Measurements from ENCODE around the gene PDE4D. TPM values are rescaled to one million over a fixed set of nuclear protein-coding genes. Genes with fewer than 3 reads are reported as not detected.

PDE4D gene
- total and polyA plus RNA-seq, 2 experiments from 2014 or later, result 21.9 to 54.2 TPM

- TF ChIP-seq CTCF (IDR thresholded peaks at IDR 0.05; ENCODE audit: low read depth, low read length), result no peak
- no peaks in the 10 kb centered on the region for H3K4me1 ChIP-seq (ENCODE audit: low read depth)
- no peak overlapping the region for H3K4me3 ChIP-seq
- H3K27me3 ChIP-seq, result no peaks in the 10 kb centered on the region
- H3K9me3 ChIP-seq (ENCODE audit: low read depth), result no peaks in the 10 kb centered on the region
- H3K27ac ChIP-seq, result no peak overlapping the region
- DNase-seq (ENCODE audit: low read depth in 1 of 2, low spot score in 1 of 2), result no peak
- no peaks in the 10 kb centered on the region for H3K36me3 ChIP-seq
Observed at GRCh38 chr5:59008816-59009473, 884.6 kb downstream of the PDE4D start.

GRCh38 chr5:59007460-59008063 lies 886.0 kb downstream of the PDE4D start:
- Histone ChIP-seq H3K27me3 (no peaks in the 10 kb centered on the region), H3K4me1 (ENCODE audit: low read depth) (peaks cover 6% of the 10 kb centered on the region), H3K27ac (no peak overlapping the region), H3K4me3 (no peak overlapping the region), H3K36me3 (no peaks in the 10 kb centered on the region), H3K9me3 (ENCODE audit: low read depth) (no peaks in the 10 kb centered on the region)
- peak; percentile 50 for TF ChIP-seq CTCF (IDR thresholded peaks at IDR 0.05; ENCODE audit: low read depth, low read length)
- DNase-seq (ENCODE audit: low read depth in 1 of 2, low spot score in 1 of 2), result peak in 1 of 2 donors; percentile 50

DNA sequence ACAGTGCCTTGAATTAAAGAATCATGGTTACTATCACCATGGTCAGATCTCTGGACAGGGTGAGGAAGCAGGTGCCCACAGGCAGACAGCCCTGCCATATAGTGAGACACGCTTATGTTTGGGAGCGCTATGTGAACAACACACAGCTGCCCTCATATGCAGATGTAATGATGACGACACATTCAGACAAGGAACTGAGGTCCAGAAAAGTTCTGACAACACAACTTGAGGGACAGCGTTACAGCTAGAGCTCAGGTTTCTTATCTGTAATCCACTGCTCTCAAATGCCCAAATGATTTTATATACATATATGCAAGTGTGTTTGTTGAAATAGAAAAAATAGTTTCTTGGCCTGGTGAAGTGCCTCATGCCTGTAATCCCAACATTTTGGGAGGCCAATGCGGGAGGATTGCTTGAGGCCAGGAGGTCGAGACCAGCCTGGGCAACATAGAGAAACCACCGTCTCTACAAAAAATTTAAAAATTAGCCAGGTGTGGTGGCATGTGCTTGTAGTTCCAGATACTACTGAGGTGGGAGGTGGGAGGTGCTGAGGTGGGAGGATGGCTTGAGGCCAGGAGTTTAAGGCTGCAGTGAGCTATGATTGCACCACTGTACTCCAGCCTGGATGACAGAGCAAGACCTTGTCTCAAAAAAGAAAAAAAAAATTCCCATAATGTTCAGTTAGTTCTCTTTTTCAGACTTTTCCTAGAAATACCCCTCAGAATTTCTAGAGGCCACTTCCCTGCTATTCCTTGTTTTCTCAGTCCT lies 887.4 kb downstream of the PDE4D start:
- no peaks in the 10 kb centered on the region for H3K9me3 ChIP-seq (ENCODE audit: low read depth)
- no peak for TF ChIP-seq CTCF (IDR thresholded peaks at IDR 0.05; ENCODE audit: low read depth, low read length)
- DNase-seq (ENCODE audit: low read depth in 1 of 2, low spot score in 1 of 2), result no peak
- H3K27me3 ChIP-seq, result no peaks in the 10 kb centered on the region
- peaks cover 15% of the 10 kb centered on the region for H3K4me1 ChIP-seq (ENCODE audit: low read depth)
- H3K27ac ChIP-seq, result no peak overlapping the region
- H3K4me3 ChIP-seq, result no peak overlapping the region
- H3K36me3 ChIP-seq, result no peaks in the 10 kb centered on the region

DNA sequence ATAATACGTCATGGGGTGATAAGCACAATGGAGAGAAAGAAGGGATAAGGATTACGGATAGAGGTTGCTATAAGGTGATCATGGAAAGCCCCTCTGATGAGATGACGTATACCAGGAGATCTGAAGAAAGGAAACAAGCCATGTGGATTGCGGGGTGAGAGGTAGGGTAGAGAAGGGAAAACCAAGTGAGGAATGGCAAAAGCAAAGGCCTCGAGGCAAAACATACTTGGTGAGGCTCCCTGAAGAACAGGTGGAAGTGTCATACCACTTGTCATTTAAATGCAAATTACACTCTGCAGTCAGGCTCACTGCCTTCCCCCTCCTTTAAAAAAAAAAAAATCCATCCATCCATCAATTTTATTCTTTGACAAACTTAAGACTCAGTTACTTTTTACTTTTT lies 889.9 kb downstream of the PDE4D start:
- Histone ChIP-seq H3K9me3 (ENCODE audit: low read depth) (no peaks in the 10 kb centered on the region), H3K36me3 (no peaks in the 10 kb centered on the region), H3K4me1 (ENCODE audit: low read depth) (peaks cover 17% of the 10 kb centered on the region), H3K4me3 (no peak overlapping the region), H3K27me3 (no peaks in the 10 kb centered on the region), H3K27ac (no peak overlapping the region)
- TF ChIP-seq CTCF (IDR thresholded peaks at IDR 0.05; ENCODE audit: low read depth, low read length), result no peak
- no peak for DNase-seq (ENCODE audit: low read depth in 1 of 2, low spot score in 1 of 2)

DNA sequence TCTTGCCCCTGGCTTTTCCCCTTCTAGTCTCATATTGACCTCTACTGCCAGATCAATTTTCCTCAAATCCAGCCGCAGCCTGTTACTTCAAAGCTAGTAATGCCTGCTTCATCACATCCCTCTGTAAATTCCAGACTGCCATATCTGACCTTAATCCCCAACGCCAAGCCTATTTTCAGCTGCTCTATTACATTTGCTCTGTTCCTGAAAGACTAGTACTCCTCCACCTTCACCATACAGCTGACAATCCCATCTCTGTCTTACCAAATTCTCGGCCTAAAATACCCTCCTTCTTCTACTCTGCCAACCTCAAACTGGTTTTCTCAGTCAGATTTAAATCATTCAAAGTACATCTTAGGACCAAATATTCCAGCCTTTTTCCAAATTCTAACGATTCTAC lies 890.4 kb downstream of the PDE4D start:
- no peaks in the 10 kb centered on the region for H3K36me3 ChIP-seq
- no peak overlapping the region for H3K27ac ChIP-seq
- no peak for DNase-seq (ENCODE audit: low read depth in 1 of 2, low spot score in 1 of 2)

More for the DNA sequence above, 890.4 kb downstream of the PDE4D start:
- Histone ChIP-seq H3K4me1 (ENCODE audit: low read depth) (peaks cover 17% of the 10 kb centered on the region), H3K27me3 (no peaks in the 10 kb centered on the region), H3K4me3 (no peak overlapping the region), H3K9me3 (ENCODE audit: low read depth) (no peaks in the 10 kb centered on the region)
- TF ChIP-seq CTCF (IDR thresholded peaks at IDR 0.05; ENCODE audit: low read depth, low read length), result no peak

All from cardiac muscle cell (in vitro differentiated cells and primary cell).